ENCODE measurements around the gene KCNQ5.
A peak's percentile ranks its signal among the peaks of the same experiment; 100 is the strongest.
"Not testable (repeated sequence)": the region's sequence is repeated elsewhere in the genome, so short reads cannot be mapped to it uniquely, and the experiment has no call there.

The KCNQ5 gene

DNA sequence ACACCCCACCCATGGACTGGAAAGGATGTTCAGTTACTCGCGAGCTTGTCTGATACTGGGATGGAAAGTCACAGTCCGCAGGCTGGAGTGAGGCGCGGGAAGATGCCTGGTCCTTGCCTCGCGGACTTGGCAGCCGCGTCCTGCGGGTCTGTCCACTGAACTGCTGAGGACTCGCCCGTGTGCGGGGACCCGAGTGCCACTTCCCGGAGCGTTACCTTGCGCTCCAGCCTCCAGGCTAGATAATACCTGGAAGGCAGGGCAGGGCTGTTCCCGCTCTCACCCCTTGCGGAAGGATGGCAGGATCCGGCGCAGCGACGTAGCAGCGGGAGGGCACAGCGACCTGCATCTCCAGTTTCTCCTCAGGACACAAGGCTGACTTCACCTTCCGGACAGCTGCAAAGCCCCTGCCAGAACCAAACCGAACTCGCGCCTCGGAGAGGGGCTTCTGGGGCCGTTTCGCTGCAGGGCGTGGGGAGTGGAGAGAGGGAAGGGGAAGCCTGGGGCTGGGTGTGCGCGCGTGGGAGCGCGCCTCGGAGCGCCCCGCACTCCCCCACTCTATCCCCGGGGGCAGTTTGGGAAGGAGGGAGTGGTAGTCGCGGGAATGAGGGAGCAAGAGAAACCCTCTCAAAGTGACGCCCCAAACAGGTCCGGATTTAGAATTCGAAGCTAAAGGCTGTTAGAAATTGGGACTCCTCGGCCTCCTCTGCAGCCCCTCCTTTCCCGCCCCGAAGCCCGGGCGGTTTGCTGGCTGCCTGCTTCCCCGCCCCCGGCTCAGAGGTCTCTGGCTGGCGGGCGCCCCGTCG is at the start of gene KCNQ5:
KCNQ5 (plus strand) TSS at position 774 of the 803 bp plus-strand sequence.
- peak; percentile 6 for DNase-seq

DNA sequence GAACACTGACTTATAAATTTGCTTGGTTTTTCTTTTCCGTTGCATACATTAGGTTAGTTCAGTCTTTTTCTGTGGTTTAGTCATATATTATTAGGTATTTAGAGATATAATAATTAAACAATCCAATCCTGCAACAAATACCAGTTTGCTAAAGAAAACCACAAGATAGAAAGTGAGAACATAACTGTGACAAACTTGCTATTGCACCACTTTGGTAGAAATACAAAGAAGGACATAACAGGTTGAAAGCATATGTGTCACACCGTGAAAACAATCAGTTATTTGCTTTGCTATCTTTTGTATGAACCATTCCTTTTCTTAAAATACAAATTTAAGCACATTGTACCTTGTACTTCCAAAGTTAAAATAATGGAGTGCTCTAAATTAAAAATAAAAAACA is 42.0 kb upstream of the KCNQ5 start:
- DNase-seq, result no peak

DNA sequence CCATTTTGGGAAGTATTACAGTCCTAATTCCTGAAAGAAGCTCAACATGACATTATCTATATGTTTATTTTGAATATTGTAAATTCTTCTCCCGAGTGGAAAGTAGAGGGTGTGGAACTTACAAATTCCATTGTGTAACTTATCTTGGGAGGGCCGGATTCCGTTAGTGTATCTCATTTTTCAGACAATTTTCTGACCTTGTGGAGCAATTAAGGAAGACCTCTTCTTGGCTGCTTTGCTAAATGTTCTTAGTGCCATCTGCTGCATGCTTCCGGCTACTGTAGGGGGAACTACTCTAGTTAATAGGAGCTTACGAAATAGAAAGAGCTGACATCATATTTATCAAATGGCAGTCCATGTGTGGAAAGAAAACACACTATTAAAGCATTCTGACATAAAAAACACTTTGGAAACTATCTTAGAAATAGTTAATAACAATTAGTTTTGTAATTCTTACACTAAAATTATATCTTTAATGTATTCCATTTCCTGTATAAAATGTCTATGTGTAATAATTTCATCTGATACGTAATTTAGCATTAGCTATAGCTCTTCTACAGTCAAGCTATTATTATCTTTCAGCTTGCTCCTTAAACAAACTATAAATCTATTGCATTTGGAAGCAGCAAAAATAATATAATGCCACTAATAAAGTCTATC is 41.5 kb upstream of the KCNQ5 start:
- no peak for DNase-seq

DNA sequence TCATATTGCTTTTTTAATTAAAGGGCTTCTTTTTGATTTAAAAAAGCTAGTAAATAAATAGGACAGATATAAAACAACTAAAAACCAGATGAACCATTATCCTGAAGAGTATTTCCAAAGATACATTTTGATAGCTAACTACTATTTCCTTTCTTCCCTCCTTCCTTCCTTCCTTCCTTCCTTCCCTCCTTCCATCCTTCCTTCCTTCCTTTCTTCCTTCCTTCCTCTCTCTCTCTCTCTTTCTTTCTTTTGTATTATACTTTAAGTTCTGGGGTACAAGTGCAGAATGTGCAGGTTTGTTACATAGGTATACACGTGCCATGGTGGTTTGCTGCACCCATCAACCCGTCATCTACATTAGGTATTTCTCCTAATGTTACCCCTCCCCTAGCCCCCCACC is 40.9 kb upstream of the KCNQ5 start:
- DNase-seq, result not testable (repeated sequence)

DNA sequence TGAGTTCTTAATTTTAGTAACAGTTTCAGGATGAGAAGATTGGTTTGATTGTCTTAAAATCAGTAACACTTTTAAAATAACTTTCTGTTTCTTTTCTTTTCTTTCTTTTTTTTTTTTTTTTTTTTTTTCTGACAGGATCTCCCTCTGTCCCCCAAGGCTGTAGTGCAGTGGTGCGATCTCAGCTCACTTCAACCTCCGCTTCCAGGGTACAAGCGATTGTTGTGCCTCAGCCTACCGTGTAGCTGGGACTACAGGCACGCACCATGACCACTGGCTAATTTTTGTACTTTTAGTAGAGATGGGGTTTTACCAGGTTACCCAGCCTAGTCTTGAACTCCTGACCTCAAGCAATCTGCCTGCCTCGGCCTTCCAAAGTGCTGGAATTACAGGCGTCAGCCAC is 33.7 kb upstream of the KCNQ5 start:
- no peak for DNase-seq

DNA sequence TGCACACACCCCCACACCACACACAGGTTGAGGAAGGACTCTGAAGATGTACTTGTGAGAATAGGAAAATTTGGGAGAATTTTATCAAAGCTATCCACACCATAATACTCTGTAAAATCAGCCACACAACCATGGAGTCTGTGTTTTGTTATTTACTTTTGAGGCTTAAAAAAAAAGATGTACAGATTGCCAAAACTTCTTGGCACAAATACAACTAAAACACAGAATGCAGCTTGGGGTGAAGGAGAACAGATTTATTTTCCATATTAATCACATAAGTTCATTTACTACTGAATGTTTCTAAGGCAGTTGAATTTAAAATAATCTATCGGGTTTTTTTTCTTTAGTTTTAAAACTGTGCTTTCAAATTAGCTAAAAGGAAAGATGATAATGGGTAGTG is 32.8 kb upstream of the KCNQ5 start:
- DNase-seq, result no peak

DNA sequence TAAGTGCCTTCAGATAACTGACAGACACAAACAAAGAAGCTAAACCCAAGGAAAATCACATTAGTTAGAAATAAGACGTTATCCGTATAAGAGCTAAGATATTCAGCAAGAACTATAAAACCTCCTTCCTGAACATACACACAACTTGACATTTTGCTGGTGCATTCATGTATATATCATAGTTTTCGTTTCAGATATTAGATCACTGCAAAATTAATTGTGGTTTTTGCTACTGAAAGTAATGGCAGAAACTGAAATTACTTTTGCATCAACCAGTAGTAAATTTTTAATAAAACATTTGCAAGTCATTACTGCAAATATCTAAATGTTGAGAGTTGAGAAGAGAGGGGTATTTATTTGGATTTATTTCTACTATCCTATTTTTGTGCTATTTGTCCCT is 26.1 kb upstream of the KCNQ5 start:
- DNase-seq, result no peak

DNA sequence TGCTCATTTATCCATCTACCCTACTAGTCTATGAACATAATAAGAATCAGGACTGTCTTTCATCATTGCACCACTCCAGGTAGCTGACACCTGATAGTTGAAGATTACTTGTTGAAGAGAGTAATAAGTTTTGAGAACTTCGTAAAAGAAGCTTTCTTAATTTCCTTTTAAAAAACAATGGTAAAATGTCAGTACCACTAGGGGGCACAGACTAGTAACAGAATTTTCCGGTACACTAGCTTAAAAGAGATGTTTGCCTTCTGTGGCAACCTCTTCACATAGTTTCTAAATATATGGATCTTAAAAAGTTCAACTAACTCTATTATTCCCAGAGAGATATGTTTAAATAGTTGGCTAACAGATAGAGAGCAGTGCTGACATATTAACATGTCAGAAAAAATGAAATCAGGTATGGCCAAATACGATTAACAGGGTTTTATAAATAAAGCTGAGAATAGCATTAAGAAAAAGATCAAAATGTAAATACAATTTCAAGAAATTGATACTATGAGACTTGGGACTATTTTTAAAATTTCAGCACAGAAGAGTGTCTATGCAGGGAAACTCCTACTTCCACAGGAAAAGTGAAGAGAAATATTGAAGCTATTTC is 5.4 kb upstream of the KCNQ5 start:
- DNase-seq, result peak; percentile 48

DNA sequence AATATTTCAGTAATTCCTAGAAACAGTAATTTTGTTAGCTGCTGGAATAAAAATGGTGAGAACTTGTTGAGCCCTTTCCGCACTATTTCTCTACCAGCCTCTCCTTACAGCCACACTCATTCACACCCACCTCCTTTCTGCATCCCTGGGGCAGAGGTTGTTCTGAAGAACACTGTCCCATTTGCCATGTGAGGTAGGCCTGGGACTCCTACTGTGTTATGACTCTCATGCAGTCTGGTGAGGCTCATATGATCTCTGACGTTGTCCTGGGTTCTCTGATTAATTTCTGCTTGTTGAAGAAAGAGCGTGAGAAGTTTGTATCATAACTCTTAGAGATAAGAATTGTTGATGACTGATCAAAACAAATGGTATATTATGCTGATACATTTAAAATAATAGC is 4.1 kb upstream of the KCNQ5 start:
- DNase-seq, result no peak

DNA sequence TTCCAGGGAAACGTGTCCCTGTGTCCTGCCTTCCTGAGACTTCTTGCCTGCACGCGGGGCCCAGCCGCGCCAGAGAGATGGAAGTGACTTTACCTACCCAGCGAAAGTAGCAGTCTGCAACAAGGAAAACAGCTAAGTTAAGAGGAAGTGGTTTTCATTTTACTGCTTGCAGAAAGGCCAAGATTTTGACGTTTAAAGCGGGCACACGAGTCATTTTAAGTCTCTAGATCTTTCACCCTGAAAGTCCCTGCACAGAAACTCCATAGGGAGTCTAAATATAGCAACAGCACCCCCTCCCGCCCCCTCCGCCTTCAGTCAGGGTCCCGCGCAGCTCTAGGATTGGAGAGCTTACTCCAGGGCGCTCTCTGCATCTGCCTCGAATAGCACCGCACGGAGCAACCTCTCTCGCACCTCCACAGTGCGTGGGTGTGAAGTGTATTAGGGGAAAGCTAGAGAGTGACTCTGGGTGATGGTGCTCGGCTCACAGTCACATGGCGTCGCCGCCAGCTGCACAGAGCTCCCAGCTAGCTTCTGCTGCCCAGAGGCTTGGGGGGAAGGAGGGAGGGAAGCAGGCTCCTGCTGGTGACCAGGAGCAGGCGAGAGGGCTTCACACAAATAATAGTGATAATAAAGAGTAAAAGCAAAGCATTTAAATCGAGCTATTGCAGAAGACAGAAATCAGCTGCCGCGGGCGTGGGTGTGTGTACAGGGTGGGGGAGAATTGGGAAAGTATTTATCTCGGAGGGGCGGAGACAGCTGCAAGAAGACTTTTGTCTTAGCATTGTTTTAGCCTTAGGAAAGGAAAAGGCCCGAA is 1.8 kb upstream of the KCNQ5 start:
- peak; percentile 67 for DNase-seq

DNA sequence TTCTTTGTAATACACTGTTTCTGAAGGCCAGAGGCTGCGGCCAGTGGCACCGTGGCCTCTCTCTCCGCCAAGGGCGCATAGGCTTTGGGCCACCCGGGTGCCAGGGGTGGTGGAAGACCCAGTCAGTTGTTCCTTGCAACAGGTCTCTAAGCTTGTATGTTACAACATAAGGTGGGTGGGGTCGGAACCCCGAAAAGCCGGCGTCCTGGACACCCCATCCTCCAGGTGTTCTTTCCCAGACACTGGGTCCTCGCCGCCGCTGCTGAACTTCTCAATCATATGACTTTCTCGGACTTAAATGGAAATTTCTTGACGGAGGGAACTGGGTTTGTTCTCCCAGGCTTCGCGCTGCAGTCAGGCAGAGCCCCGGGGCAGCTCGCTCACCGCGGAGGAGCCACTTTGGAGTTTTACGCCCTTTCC is 983 bp upstream of the KCNQ5 start:
- DNase-seq, result peak; percentile 1

DNA sequence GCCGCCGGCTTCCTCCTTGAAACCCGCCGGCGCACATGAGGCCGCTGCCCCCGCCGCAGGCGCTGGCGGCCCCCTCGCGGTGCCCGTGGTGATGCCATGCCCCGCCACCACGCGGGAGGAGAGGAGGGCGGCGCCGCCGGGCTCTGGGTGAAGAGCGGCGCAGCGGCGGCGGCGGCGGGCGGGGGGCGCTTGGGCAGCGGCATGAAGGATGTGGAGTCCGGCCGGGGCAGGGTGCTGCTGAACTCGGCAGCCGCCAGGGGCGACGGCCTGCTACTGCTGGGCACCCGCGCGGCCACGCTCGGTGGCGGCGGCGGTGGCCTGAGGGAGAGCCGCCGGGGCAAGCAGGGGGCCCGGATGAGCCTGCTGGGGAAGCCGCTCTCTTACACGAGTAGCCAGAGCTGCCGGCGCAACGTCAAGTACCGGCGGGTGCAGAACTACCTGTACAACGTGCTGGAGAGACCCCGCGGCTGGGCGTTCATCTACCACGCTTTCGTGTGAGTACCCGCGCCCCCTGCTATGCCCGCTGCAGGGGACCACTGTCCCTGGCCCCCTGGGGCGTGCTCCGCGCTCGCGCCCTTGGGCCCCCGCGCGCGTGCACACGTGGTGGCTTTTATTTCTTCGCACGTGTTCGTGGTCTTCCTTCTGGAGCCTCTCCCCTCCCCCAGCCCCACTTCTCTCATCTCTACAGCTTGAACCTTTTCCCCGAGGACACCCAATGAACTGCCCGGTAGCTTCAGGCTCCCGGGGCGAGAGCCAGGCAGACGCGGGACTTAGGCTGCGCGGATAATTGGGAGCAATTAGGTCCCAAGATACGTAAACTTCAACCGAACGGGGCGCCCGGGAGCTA is 453 bp downstream of the KCNQ5 start:
- DNase-seq, result peak; percentile 52

DNA sequence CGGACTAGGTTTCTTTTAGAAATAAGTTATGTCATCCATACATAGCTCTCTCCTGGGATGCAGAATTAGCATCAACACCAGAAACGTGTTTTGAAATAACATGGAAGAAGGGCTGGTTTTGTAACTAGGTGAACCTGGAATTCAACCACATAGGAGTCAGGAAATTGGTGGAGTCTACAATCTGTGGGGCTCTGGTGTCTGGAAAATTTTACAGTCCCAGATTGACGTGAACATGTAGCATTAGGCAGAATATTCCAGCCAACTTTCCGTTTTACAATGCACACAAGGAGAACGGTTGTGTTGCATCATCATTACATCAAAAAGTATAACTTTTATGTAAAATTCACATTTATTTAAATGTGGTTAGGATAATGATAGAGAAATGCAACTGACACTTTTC is 1.9 kb downstream of the KCNQ5 start:
- no peak for DNase-seq

DNA sequence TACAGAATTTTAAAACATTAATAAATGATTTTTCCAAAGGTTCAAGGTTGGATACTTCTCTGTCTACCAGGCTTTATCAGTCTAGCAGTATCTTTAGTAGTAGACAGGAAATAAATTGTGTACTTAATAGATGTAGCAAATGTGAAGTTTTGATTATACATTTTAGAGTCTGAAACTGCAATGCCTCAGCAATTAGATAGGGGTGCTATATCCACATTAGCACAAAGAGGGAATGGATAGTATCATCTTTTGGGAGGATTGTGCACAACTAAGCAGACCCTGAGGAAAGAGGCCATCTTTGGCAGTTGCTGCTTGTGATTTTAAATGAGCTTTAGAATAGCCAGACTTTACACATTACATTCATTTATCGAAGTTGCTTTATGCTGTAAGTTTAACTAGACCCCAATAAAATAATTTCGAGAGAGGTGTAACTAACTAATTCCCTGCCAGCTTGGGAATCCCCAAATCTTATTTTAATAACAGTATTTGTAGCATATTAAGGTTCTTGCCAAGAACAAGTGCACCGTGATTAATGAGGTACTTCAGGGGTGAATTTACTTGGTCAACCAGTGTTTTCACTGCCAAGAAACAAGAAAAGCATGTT is 2.8 kb downstream of the KCNQ5 start:
- peak; percentile 48 for DNase-seq

DNA sequence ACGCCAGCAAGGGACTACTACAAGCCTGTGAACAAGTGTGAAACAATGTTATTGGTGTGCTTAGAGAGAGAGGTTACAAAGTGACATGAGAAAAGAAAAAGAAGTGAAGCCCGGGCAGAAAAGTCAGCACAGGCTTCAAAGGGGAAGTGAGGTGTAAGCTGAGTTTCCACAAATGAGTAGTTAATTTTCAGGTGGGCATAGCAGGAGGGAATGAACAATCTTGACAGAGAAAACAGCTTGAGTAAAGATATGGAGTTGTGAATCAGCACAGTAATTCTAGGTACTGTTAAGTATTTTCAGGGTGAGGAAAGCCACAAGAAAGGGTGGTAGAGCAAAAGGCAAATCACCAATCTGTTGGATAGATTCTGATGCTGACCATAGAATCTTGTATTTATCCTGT is 4.3 kb downstream of the KCNQ5 start:
- no peak for DNase-seq

DNA sequence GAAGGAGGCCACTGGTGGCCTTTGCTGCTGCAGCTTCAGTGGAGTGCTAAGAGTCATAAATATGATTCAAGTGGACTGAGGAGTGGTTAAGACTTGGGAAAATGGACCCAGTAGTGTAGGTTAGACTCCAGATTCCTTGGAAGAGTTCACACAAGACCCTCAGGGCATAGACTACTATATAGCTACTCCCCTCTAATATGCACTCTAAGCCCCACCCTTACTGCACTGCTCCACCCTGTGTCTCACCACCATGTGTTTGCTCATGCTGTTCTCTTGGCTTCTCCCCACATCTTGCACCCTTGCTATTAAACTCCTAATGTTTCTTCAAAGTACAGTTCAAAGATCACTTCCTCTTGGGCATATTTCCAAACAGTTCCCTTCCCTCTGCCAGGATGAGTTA is 5.7 kb downstream of the KCNQ5 start:
- DNase-seq, result no peak

DNA sequence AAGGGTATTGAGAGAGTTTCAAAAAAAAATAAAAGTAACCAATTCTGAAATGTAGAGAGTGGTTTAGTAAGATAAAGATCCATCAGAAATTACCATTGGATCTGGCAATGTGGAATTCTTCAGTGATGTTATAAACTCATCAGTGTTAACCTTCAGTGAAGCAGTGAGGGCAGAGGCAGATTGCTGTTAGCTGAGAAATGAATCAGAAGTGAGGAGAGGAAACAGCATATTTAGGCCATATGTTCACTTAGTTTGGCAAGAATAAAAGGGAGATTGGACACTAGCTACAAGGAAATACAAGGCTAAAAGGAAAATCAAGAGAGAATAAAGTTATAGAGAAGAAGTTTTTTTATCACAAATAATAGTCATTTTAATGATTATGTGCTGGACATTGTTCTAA is 9.6 kb downstream of the KCNQ5 start:
- no peak for DNase-seq

DNA sequence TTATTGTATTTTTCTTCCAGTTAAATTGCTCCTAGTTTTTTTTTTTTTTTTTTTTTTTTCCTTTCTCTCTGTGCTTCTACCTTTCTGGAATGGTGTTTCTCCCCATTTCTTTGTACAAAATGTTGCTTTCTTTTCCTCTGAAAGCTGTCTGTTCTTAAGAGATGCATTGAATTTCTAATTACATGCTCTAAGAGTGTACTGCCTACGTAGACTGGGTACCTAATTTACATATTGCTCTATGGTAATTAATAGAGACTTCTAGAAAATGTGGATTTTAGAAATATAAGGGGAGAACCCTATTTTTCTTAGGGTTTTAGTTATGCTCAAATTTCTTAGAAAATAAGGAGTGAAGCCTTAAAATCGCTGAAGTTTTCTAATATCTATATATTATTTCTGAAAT is 13.8 kb downstream of the KCNQ5 start:
- no peak for DNase-seq

DNA sequence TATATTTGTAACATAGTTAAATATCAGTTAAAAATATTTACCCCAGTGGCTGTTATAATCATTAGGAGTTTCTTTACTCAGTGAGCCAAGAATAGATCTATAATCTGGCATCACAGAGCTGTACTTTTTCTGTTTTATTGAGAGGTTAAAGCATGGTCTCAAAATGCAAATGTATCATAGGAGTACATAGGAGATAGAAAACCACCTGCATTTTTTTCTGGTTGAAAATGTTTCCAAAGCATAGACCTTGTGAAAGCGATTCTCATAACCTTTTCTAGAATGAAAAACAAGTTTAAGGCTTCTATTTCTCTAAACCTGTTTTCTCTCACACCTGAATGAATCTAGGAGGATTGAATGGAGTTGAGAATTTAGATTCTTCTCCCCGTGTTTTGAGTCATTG is 14.4 kb downstream of the KCNQ5 start:
- no peak for DNase-seq

DNA sequence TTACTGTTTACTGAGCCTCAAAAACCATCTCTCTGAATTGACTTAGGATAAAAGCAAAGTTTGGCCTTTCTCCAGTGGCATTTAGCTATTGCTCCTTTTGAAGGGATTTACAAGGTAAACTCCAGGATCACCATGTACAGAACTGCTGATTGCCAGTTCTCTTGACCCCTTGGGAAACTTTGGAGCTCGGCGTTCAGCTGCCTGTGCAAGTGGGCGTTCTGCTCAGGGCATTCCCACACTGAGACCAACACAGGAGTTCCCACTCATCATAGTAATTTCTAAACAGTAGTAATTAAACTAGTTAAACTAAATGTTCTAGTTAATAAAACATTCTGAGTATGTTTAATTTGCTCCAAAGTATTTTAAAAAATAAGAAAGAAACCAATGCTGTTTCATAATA is 14.9 kb downstream of the KCNQ5 start:
- no peak for DNase-seq

DNA sequence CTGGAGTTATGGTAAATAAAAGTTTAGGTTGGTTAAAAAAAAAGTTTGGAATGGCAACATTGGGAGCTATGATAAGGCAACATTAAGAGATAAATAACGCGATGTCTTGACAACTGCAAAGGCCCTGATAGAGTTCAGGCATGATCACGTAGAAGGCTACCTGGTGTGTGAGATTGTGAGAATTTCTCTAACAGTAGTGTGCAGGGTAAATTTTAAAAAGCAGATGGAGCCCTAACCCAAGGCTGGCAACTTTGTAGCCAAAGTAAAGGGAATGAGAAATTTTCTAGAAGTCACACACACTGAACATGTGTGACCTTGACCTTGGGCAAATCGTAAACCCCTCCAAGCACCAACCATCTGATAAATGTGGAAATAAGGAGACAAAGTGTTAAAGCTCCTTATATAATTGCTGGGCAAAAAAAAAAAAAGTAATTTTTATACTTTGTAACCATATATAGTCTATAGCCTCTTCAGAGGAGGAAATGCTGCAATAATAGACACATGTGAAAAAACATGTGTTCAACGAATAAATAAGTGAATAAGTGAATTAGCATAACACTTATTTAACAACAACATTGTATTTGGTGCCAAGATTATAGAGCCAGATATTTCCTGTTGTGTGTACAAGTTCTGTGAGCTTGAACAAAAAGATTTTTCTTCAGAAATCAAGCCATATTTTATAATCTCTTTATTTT is 18.2 kb downstream of the KCNQ5 start:
- no peak for DNase-seq

DNA sequence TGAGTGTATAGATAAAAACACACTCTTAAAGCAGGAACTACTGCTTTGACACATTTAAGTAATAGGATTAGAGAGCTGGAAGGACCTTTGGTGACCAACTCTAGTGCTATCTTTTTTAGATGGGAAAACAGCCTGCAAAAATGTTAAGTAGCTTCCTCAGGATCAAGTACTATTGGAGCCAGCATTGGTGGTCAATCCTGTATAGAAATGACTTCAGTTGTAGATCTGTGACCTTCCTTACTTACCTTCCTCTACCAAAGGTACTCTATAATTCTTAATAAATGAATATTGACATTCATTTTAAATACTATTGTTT is 18.7 kb downstream of the KCNQ5 start:
- DNase-seq, result no peak
